IPS-15b (cell line): ENCODE results near the gene INPP5K.
"Not testable (repeated sequence)": the region's sequence is repeated elsewhere in the genome, so short reads cannot be mapped to it uniquely, and the experiment has no call there.

Source experiments
- H3K27me3 ChIP-seq: one replicate; pipeline ENCODE4 v1.6.1; 2013; ENCODE audit warnings: low read length; ENCODE audit not compliant: control insufficient read depth, insufficient read depth
- H3K36me3 ChIP-seq: one replicate; pipeline ENCODE4 v1.6.1; 2013; ENCODE audit warnings: low read length; ENCODE audit not compliant: control insufficient read depth, insufficient read depth
- H3K4me1 ChIP-seq: one replicate; pipeline ENCODE4 v1.6.1; 2013; ENCODE audit warnings: mild to moderate bottlenecking, low read length; ENCODE audit not compliant: control insufficient read depth, insufficient read depth
- H3K4me3 ChIP-seq: one replicate; pipeline ENCODE4 v1.5.1; 2013; ENCODE audit warnings: low read depth, low read length
- H3K9ac ChIP-seq: one replicate; pipeline ENCODE4 v1.6.1; 2013; ENCODE audit warnings: low read depth, mild to moderate bottlenecking, low read length
- H3K9me3 ChIP-seq: one replicate; pipeline ENCODE4 v1.6.1; 2013; ENCODE audit warnings: mild to moderate bottlenecking, low read length; ENCODE audit not compliant: control insufficient read depth, insufficient read depth

INPP5K gene

DNA sequence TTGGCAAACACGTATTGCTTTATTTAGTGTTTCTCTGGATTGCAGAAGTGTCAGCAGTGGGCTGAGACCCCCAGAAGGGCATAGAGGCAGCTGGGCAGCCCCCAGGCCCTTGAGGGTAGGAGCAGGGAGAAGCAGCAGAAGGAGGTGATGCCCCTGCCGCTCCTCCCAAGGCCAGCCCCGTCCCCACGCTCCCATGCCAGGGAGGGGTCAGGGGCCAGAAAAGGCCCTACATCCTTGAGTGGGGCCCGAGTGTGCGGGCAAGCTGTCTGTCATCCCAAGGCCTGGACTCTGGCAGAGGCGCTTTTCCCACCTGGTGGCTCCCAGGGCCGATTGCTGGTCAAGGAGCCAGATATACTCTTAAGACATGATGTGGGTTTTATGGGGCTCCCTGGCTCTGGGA is 52.2 kb downstream of the INPP5K start:
- no peaks in the 10 kb centered on the region for H3K4me1 ChIP-seq
- H3K9me3 ChIP-seq: no peaks in the 10 kb centered on the region
- no peaks in the 10 kb centered on the region for H3K27me3 ChIP-seq
- no peak overlapping the region for H3K9ac ChIP-seq
- H3K36me3 ChIP-seq: peaks cover 11% of the 10 kb centered on the region
- H3K4me3 ChIP-seq: no peak overlapping the region

DNA sequence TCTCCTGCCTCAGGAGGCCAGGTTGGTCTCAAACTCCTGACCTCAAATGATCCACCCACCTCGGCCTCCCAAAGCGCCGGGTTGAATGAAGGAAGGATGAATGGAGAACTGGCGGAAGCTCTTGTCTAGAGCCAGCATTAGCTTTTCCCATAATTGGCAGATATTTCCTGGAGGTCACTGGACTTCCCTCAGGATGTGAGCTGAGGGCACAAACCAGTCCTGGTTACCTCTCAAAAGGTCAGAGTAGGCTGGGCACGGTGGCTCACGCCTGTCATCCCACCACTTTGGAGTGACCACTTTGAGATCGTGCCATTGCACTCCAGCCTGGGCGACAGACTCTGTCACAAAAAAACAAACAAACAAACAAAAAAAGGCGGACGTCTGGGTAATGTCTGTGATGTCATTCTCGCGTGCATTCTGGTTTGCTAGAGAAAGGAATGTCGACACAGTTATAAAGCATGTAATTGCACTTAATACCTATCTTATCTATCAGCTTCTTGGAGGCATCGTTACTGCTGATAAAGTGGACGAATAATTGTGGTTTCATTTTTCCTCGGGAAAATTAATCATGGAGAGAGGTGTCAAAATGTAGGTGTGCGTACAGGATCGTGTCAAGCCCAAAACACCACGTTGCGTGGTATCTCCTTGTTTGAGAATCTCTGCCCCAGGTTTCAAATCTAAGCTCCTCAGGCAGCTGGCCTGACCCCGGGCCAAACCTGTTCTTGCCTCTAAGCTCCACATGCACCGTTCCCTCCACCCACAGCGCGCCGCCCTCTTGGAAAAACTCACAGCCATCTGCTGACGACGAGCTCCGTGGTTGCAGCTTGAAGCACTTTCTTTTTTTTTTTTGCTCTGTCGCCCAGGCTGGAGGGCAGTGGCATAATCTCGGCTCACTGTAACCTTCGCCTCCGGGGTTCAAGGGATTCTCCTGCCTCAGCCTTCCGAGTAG is 54.0 kb downstream of the INPP5K start:
- Histone ChIP-seq H3K27me3 (no peaks in the 10 kb centered on the region), H3K4me1 (no peaks in the 10 kb centered on the region), H3K36me3 (no peaks in the 10 kb centered on the region), H3K9ac (no peak overlapping the region), H3K4me3 (no peak overlapping the region), H3K9me3 (no peaks in the 10 kb centered on the region)

DNA sequence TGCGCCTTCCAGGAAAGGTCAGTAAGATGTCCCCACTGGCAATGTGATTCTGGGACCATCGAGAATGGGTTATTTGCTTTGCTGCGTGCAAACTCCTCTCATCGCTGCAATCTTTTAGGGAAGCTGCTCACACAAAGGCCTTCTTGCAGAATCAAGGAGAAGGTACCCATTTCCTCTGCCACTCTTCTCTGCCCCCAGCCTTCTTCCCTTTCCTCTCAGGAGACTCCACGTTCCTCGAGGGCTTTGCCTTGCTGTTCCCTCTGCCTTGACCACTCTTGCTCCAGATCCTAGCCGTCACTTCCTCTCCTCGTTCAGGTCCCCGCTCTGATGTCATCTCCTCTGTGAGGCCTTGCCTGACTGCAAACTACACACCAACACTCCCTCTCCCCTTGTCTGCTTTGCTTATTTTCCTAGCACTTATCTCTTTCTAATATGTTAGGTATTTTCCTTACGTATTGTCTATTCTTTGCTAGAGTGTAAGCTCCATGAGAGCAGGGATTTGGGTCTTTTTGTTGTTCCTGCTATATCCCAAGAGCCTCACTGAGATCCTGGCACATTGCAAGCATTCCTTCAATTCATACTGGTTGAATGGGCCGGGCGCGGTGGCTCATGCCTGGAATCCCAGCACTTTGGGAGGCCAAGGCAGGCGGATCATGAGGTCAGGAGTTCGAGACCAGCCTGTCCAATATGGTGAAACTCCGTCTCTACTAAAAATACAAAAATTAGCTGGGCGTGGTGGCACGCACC is 55.0 kb downstream of the INPP5K start:
- no peaks in the 10 kb centered on the region for H3K36me3 ChIP-seq
- no peaks in the 10 kb centered on the region for H3K9me3 ChIP-seq
- no peaks in the 10 kb centered on the region for H3K27me3 ChIP-seq
- H3K4me1 ChIP-seq: no peaks in the 10 kb centered on the region
- H3K9ac ChIP-seq: no peak overlapping the region
- H3K4me3 ChIP-seq: no peak overlapping the region

DNA sequence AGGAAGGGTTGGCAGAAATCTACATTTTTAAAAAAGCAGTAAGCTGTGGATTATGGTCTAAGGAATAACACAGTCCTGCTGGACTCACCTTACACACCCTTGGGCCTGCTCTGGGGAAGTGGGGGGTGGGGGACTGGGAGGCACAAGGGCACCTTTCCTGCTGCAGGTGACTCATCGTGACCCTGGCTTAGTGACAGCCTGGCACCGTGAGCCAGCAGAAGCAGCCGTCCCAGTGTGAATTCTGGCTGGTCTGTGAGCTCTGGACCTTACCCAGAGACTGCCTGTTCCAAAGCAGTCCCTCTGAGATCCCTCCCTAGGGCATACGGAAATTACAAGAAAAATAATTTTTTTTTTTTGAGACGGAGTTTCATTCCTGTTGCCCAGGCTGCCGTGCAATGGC is 56.2 kb downstream of the INPP5K start:
- H3K9ac ChIP-seq: no peak overlapping the region
- no peak overlapping the region for H3K4me3 ChIP-seq
- H3K4me1 ChIP-seq: no peaks in the 10 kb centered on the region
- H3K9me3 ChIP-seq: no peaks in the 10 kb centered on the region
- no peaks in the 10 kb centered on the region for H3K36me3 ChIP-seq
- no peaks in the 10 kb centered on the region for H3K27me3 ChIP-seq

DNA sequence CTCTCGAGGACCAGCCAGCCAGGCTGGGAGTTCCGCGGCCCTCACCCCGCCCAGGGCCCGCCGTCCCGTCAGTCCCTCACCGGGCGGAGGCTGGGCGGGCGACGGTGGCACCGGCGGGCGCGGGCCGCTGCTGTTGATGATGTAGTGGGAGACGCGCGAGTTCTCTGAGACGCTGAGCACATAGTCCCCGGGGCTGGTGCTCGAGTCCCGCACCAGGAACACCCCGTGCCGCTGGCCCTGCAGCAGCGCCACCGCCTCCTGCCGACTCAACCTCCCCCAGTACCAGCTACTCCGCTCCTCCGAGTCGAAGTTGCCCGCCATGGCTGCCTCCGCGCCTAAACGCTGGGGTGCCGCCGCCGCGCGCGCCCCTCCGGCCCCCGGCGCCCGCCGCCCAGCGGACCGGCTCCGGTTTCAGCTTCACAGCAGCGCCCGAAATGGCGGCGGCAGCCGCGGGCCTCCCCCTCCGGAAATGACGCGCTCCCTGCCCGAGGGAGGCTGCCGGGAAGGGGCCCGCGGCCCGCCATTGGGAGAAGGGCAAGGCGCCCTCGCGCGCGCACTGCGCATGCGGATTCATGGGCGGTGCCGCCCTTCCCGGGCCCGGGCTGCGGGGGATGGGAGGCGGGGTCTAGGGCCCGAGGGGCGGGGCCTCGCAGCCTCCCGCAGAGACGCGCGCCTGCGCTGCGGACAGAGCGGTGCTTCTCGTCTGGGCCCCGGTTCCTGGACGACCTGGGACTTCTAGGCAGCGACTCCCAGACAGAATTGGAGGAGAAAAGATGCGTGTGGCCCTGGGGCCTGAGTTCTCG is 60.4 kb downstream of the INPP5K start, which contains the start of gene CRK:
Gene CRK, minus strand, starts transcription at position 436 of the 803 bp plus-strand sequence. Its CDS starts 115 bp downstream, at position 321.
- no peaks in the 10 kb centered on the region for H3K36me3 ChIP-seq
- H3K4me1 ChIP-seq: peaks cover 5% of the 10 kb centered on the region
- H3K9ac ChIP-seq: peak within 1 kb of the TSS; percentile 94
- H3K9me3 ChIP-seq: no peaks in the 10 kb centered on the region
- no peaks in the 10 kb centered on the region for H3K27me3 ChIP-seq
- peak within 1 kb of the TSS; percentile 67 for H3K4me3 ChIP-seq

DNA sequence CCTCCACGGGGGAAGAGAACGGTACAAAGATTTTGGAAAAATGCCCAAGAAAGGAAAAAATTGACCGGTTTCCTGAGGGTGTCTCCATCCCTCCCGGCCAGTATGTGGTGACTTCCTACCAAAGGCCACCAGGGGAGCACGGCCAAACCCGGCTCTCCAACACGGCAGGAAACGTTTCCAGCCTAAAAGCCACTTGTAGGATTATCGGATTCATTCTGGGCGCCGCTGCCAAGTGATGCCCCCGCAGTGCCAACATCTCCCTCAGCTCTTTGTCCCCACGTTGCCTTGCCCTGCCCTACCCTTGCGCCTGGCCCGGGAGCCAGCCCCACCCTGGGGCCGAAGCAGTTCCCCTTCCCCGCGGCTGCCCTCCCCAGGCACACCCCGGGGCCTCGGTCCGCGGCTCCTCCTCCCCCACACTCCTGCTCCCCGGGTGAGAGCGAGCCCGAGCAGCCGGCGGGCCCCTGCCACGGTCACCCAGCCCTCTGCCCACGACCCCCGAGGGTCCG is 61.1 kb downstream of the INPP5K start:
- H3K4me1 ChIP-seq: peaks cover 5% of the 10 kb centered on the region
- no peaks in the 10 kb centered on the region for H3K9me3 ChIP-seq
- peak overlapping the region; percentile 67 for H3K4me3 ChIP-seq
- H3K9ac ChIP-seq: peak overlapping the region; percentile 94
- H3K27me3 ChIP-seq: no peaks in the 10 kb centered on the region
- no peaks in the 10 kb centered on the region for H3K36me3 ChIP-seq

DNA sequence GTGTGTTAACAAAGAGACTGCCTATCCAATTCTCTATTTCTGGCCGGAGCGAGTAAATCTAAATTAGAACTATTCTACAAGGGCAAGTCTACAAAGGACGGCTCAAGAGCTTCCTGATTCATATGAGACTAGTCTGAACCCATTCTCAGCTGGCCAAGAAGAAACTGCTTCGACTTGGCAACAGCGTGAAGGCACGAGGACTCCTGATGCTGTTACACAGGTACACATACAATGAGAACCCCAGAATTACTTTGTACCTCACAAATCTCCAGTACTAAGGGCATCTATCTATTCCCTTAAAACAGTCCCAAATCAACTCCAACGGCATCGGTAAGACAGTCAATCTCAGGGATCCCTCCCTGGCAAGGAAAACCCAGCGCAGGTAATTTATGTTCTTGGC is 61.9 kb downstream of the INPP5K start:
- Histone ChIP-seq H3K27me3 (no peaks in the 10 kb centered on the region), H3K4me1 (peaks cover 5% of the 10 kb centered on the region), H3K9me3 (no peaks in the 10 kb centered on the region), H3K36me3 (no peaks in the 10 kb centered on the region), H3K4me3 (peak overlapping the region; percentile 67), H3K9ac (peak overlapping the region; percentile 94)

DNA sequence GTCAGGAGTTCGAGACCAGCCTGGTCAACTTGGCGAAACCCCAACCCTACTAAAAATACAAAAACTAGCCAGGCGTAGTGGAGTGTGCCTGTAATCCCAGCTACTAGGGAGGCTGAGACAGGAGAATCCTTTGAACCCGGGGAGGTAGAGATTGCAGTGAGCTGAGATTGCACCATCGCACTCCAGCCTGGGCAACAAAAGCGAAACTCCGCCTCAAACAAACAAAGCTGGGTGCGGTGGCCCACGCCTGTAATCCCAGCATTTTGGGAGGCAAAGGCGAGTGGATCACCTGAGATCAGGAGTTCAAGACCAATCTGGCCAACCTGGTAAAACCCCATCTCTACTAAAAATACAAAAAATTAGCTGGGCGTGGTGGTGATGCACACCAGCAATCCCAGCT is 62.7 kb downstream of the INPP5K start:
- not testable (repeated sequence) for H3K9ac ChIP-seq, H3K4me3 ChIP-seq, H3K4me1 ChIP-seq, H3K36me3 ChIP-seq, H3K9me3 ChIP-seq, H3K27me3 ChIP-seq

DNA sequence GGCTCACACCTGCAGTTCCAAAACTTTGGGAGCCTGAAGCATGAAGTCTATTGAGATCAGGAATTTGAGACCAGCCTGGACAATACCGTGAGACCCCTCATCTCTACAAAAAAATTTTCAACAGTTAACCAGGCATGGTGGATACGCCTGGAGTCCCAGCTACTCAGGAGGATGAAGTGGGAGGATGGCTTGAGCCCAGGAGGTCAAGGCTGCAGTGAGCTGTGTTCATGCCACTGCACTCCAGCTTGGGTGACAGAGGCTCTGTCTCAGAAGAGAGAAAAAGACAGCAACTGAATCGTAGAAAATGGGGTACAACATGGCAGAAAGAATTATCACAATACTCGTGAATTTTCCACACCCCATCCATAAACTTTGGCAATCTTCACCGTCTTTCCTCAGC is 63.6 kb downstream of the INPP5K start:
- Histone ChIP-seq H3K4me3 (no peak overlapping the region), H3K27me3 (no peaks in the 10 kb centered on the region), H3K36me3 (no peaks in the 10 kb centered on the region), H3K9ac (no peak overlapping the region), H3K4me1 (peaks cover 5% of the 10 kb centered on the region), H3K9me3 (no peaks in the 10 kb centered on the region)

DNA sequence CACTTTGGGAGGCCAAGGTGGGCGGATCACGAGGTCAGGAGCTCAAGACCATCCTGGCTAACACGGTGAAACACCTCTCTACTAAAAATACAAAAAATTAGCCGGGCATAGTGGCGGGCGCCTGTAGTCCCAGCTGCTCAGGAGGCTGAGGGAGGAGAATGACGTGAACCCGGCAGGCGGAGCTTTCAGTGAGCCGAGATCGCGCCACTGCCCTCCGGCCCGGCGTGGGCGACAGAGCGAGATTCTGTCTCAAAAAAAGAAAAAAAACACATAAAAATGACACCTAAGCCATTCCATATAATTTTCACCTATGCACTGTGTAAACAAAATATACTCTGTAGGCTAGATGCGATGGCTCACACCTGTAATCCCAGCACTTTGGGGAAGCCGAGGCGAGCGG is 66.2 kb downstream of the INPP5K start:
- not testable (repeated sequence) for H3K36me3 ChIP-seq, H3K4me1 ChIP-seq, H3K9ac ChIP-seq, H3K27me3 ChIP-seq, H3K4me3 ChIP-seq, H3K9me3 ChIP-seq

DNA sequence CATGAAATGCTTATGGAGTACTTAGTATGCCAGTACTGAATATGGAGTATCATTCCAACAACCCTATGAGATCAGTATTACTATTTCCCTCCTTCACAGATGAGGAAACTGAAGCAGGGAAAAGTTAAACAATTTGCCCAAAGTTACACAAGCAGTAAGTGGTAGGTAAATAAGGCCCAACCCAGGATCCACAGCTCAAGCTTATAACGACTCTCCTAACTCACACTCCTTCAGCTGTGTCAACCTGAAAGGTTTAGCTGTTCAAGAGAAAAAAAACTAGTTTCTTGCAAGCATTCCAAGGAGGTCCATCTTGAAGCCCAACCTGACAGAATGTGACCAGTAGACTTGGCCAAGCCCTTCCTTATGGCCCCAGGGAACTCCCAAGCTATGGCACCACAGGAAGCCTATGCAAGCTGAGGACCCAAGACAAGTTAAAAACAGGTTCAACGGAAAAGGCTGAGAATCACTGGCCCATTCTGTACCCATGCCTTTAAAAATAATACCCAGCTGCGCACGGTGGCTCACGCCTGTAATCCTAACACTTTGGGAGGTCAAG is 66.9 kb downstream of the INPP5K start:
- Histone ChIP-seq H3K36me3 (no peaks in the 10 kb centered on the region), H3K9ac (no peak overlapping the region), H3K4me1 (peaks cover 3% of the 10 kb centered on the region)

More for the DNA sequence above, 66.9 kb downstream of the INPP5K start:
- H3K27me3 ChIP-seq: no peaks in the 10 kb centered on the region
- no peak overlapping the region for H3K4me3 ChIP-seq
- no peaks in the 10 kb centered on the region for H3K9me3 ChIP-seq
